H9 (cell line): ENCODE measurements around the gene BACE1-AS. TPM values are rescaled to one million over a fixed set of nuclear protein-coding genes. Genes with fewer than 3 reads are reported as not detected.

Experiments used
- DNase-seq: peaks from one replicate; pipeline ENCODE4 v3.0.0-alpha.2; 2017
- H2AFZ ChIP-seq: one replicate; pipeline ENCODE4 v1.6.1; 2013; ENCODE audit warnings: mild to moderate bottlenecking, low read length, control low read depth, moderate library complexity
- H2AK5ac ChIP-seq: 2 replicates; pipeline ENCODE4 v1.6.1; 2013; ENCODE audit warnings: low read length, control low read depth, mixed read lengths; ENCODE audit not compliant: insufficient read length
- H2BK120ac ChIP-seq: one replicate; pipeline ENCODE4 v1.6.1; 2013; ENCODE audit warnings: low read depth, mild to moderate bottlenecking, low read length, control low read depth, inconsistent platforms; ENCODE audit not compliant: poor library complexity, severe bottlenecking
- H2BK12ac ChIP-seq: 2 replicates; pipeline ENCODE4 v1.6.1; 2013; ENCODE audit warnings: low read length, control low read depth, mixed read lengths, low read depth; ENCODE audit not compliant: insufficient read length
- H2BK15ac ChIP-seq: 2 replicates; pipeline ENCODE4 v1.6.1; 2013; ENCODE audit warnings: low read depth, low read length, control low read depth
- H2BK20ac ChIP-seq: one replicate; pipeline ENCODE4 v1.6.1; 2013; ENCODE audit warnings: low read depth, mild to moderate bottlenecking, low read length, control low read depth, inconsistent platforms; ENCODE audit not compliant: poor library complexity, severe bottlenecking
- H2BK5ac ChIP-seq: 2 replicates; pipeline ENCODE4 v1.6.1; 2013; ENCODE audit warnings: low read length, control low read depth, mixed read lengths; ENCODE audit not compliant: insufficient read length
- H3K14ac ChIP-seq: 2 replicates; pipeline ENCODE4 v1.6.1; 2013; ENCODE audit warnings: low read length, control low read depth; ENCODE audit not compliant: insufficient read depth
- H3K18ac ChIP-seq: 2 replicates; pipeline ENCODE4 v1.6.1; 2013; ENCODE audit warnings: low read depth, mild to moderate bottlenecking, mixed read lengths, low read length, control low read depth; ENCODE audit not compliant: insufficient read length
- H3K23ac ChIP-seq: 2 replicates; pipeline ENCODE4 v1.6.1; 2013; ENCODE audit warnings: low read length, control low read depth, mixed read lengths, low read depth; ENCODE audit not compliant: insufficient read length
- H3K23me2 ChIP-seq: 2 replicates; pipeline ENCODE4 v1.6.1; 2013; ENCODE audit warnings: low read depth, mild to moderate bottlenecking, mixed read lengths, low read length, control low read depth; ENCODE audit not compliant: insufficient read length, poor library complexity, severe bottlenecking
- H3K27ac ChIP-seq: 2 replicates; pipeline ENCODE4 v1.5.1; 2013; ENCODE audit warnings: low read length, control low read depth, mixed read lengths, low read depth; ENCODE audit not compliant: insufficient read length
- H3K27me3 ChIP-seq: 2 replicates; pipeline ENCODE4 v1.6.1; 2013; ENCODE audit warnings: low read length, control low read depth, inconsistent platforms; ENCODE audit not compliant: insufficient read depth
- H3K4ac ChIP-seq: 2 replicates; pipeline ENCODE4 v1.6.1; 2013; ENCODE audit warnings: low read depth, mild to moderate bottlenecking, control low read depth, inconsistent platforms, low read length, moderate library complexity
- H3K4me1 ChIP-seq: 2 replicates; pipeline ENCODE4 v1.6.1; 2013; ENCODE audit warnings: low read length, control low read depth, inconsistent platforms; ENCODE audit not compliant: insufficient read depth
- H3K4me2 ChIP-seq: 2 replicates; pipeline ENCODE4 v1.6.1; 2013; ENCODE audit warnings: low read length, control low read depth, mixed read lengths; ENCODE audit not compliant: insufficient read length, insufficient read depth
- H3K56ac ChIP-seq: 2 replicates; pipeline ENCODE4 v1.6.1; 2013; ENCODE audit warnings: low read depth, mild to moderate bottlenecking, mixed read lengths, low read length, control low read depth; ENCODE audit not compliant: insufficient read length
- H3K79me1 ChIP-seq: 2 replicates; pipeline ENCODE4 v1.6.1; 2013; ENCODE audit warnings: low read depth, mild to moderate bottlenecking, moderate library complexity, low read length, control low read depth, inconsistent platforms; ENCODE audit not compliant: insufficient read depth, poor library complexity, severe bottlenecking
- H3K79me2 ChIP-seq: 2 replicates; pipeline ENCODE4 v1.6.1; 2013; ENCODE audit warnings: low read length, control low read depth, inconsistent platforms; ENCODE audit not compliant: insufficient read depth
- H3K9ac ChIP-seq: 2 replicates; pipeline ENCODE4 v1.6.1; 2013; ENCODE audit warnings: low read length, control low read depth, mixed read lengths; ENCODE audit not compliant: insufficient read length; ENCODE audit errors: extremely low read depth
- H3K9me3 ChIP-seq: one replicate; pipeline ENCODE4 v1.6.1; 2013; ENCODE audit warnings: low read depth, low read length, inconsistent platforms; ENCODE audit not compliant: control insufficient read depth
- H3T11ph ChIP-seq: one replicate; pipeline ENCODE4 v1.6.1; 2013; ENCODE audit warnings: mild to moderate bottlenecking, low read length, control low read depth, inconsistent platforms
- H4K20me1 ChIP-seq: one replicate; pipeline ENCODE4 v1.6.1; 2013; ENCODE audit not compliant: control insufficient read depth, insufficient read length, insufficient read depth
- H4K5ac ChIP-seq: 2 replicates; pipeline ENCODE4 v1.6.1; 2013; ENCODE audit warnings: low read depth, mild to moderate bottlenecking, mixed read lengths, low read length, control low read depth; ENCODE audit not compliant: insufficient read length
- H4K8ac ChIP-seq: replicated peaks from 2 replicates; pipeline ENCODE4 v1.6.1; 2013; ENCODE audit warnings: low read length, control low read depth, mixed read lengths, low read depth; ENCODE audit not compliant: insufficient read length
- H4K91ac ChIP-seq: 2 replicates; pipeline ENCODE4 v1.6.1; 2013; ENCODE audit warnings: low read depth, mild to moderate bottlenecking, moderate library complexity, mixed read lengths, low read length, control low read depth; ENCODE audit not compliant: insufficient read length
- H3K27ac Mint-ChIP-seq, 3 experiments: 2 replicates in 2 of 3; 3 replicates in 1 of 3; pipeline ENCODE4 v1.8.0; 2020 to 2021; ENCODE audit warnings: mixed read lengths in 3 of 3, mild to moderate bottlenecking in 1 of 3, moderate library complexity in 1 of 3
- H3K27me3 Mint-ChIP-seq: 2 replicates; pipeline ENCODE4 v1.8.0; 2021; ENCODE audit warnings: low read depth, mild to moderate bottlenecking, moderate library complexity, mixed read lengths
- H3K36me3 Mint-ChIP-seq, 3 experiments: 2 replicates in 2 of 3; 3 replicates in 1 of 3; pipeline ENCODE4 v1.8.0; 2020 to 2021; ENCODE audit warnings: low read depth in 3 of 3, mixed read lengths in 3 of 3; ENCODE audit not compliant: insufficient read depth in 1 of 3
- H3K4me1 Mint-ChIP-seq, 2 experiments: 2 replicates each; pipeline ENCODE4 v1.8.0; 2020; ENCODE audit warnings: mixed read lengths in 2 of 2
- H3K4me3 Mint-ChIP-seq, 2 experiments: 2 replicates in 1 of 2; 3 replicates in 1 of 2; pipeline ENCODE4 v1.8.0; 2020 to 2021; ENCODE audit warnings: mild to moderate bottlenecking in 2 of 2, mixed read lengths in 2 of 2, moderate library complexity in 1 of 2
- H3K9me3 Mint-ChIP-seq, 2 experiments: 2 replicates in 1 of 2; 3 replicates in 1 of 2; pipeline ENCODE4 v1.8.0; 2020; ENCODE audit warnings: mild to moderate bottlenecking in 2 of 2, mixed read lengths in 2 of 2, moderate library complexity in 1 of 2
- WGBS: extraction: QIAGEN DNeasy Blood & Tissue Kit; methylation state at CpG from one replicate; pipeline ENCODE4 v1.1.7; 2013; ENCODE audit warnings: missing lambda C conversion rate, low lambda C conversion rate, mixed read lengths; ENCODE audit not compliant: insufficient read length; ENCODE audit errors: extremely low coverage; 5-methylcytosine and 5-hydroxymethylcytosine counted together
- total RNA-seq: library from RNA; stranded (reverse); gene quantifications from 2 replicates; pipeline ENCODE4 v1.2.1, GENCODE V29; 2021
- TF ChIP-seq, protein P1 (sequence below): fragments of 200-600 bp; sonication (generic); conservative IDR thresholded peaks from 3 replicates; pipeline ENCODE4 v1.8.0; 2021; ENCODE audit warnings: antibody characterized with exemption, mild to moderate bottlenecking

The BACE1-AS gene
- total RNA-seq, 1 experiment from 2014 or later = 9.9 TPM

DNA sequence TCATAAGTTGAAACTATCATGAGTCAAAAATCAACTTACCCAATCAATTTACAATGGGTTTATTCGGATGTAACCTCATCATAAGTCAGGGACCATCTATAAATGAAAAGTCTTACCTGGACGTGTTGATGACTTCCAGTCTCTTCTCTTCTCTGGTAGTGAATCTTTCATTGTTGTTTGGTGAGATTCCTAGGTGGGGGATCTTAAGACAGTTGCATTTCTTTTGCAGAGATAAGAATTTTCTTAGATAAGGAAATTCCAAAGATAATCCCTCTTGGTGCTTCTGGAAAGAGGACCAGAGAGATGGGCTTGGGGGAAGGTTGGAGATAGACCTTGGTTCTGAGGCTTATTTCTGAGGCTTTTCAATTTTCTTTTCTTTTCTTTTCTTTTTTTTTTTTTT lies 21.3 kb upstream of the BACE1-AS start:
- TF ChIP-seq, protein P1, sequence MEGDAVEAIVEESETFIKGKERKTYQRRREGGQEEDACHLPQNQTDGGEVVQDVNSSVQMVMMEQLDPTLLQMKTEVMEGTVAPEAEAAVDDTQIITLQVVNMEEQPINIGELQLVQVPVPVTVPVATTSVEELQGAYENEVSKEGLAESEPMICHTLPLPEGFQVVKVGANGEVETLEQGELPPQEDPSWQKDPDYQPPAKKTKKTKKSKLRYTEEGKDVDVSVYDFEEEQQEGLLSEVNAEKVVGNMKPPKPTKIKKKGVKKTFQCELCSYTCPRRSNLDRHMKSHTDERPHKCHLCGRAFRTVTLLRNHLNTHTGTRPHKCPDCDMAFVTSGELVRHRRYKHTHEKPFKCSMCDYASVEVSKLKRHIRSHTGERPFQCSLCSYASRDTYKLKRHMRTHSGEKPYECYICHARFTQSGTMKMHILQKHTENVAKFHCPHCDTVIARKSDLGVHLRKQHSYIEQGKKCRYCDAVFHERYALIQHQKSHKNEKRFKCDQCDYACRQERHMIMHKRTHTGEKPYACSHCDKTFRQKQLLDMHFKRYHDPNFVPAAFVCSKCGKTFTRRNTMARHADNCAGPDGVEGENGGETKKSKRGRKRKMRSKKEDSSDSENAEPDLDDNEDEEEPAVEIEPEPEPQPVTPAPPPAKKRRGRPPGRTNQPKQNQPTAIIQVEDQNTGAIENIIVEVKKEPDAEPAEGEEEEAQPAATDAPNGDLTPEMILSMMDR = no peak
- no peak overlapping the region for H2AK5ac ChIP-seq
- peaks cover 11% of the 10 kb centered on the region in 2 experiments; a peak in 3 of 4 replicates for H3K4me1 Mint-ChIP-seq
- no peaks in the 10 kb centered on the region for H3K9me3 ChIP-seq
- no peak overlapping the region for H2BK15ac ChIP-seq
- no peaks in the 10 kb centered on the region for H3K79me1 ChIP-seq
- no peaks in the 10 kb centered on the region for H4K20me1 ChIP-seq
- DNase-seq = no peak
- H3K4me2 ChIP-seq = no peak overlapping the region
- no CpG with 5 or more reads among the region's 2 CpGs for WGBS
- no peak overlapping the region for H3T11ph ChIP-seq
- no peak overlapping the region for H3K4me3 Mint-ChIP-seq
- no peak overlapping the region for H4K8ac ChIP-seq
- no peaks in the 10 kb centered on the region for H3K27me3 ChIP-seq
- no peak overlapping the region for H3K9ac ChIP-seq
- no peak overlapping the region for H2AFZ ChIP-seq
- no peaks in the 10 kb centered on the region for H3K9me3 Mint-ChIP-seq
- no peak overlapping the region for H2BK5ac ChIP-seq
- H3K36me3 Mint-ChIP-seq = peaks cover 5 to 26% (median 11%) of the 10 kb centered on the region in 3 experiments
- no peaks in the 10 kb centered on the region for H3K79me2 ChIP-seq
- H2BK20ac ChIP-seq = no peak overlapping the region
- H3K23me2 ChIP-seq = no peaks in the 10 kb centered on the region
- no peak overlapping the region for H3K23ac ChIP-seq
- no peak overlapping the region for H3K27ac ChIP-seq
- H3K4me1 ChIP-seq = no peaks in the 10 kb centered on the region
- H2BK12ac ChIP-seq = no peak overlapping the region
- H3K27me3 Mint-ChIP-seq = peaks cover 8% of the 10 kb centered on the region; the same call in 1 of the 2 replicates
- no peak overlapping the region for H3K56ac ChIP-seq
- H3K14ac ChIP-seq = no peak overlapping the region
- no peak overlapping the region for H4K91ac ChIP-seq
- no peak overlapping the region for H3K27ac Mint-ChIP-seq
- H3K18ac ChIP-seq = no peak overlapping the region
- H2BK120ac ChIP-seq = no peak overlapping the region
- H4K5ac ChIP-seq = no peak overlapping the region
- H3K4ac ChIP-seq = no peak overlapping the region
